ENCODE data around the gene P3H1.

P3H1 gene

GRCh38 chr1:42743317-42744147 is 23.3 kb downstream of the P3H1 start:
- peak; percentile 52 for DNase-seq

DNA sequence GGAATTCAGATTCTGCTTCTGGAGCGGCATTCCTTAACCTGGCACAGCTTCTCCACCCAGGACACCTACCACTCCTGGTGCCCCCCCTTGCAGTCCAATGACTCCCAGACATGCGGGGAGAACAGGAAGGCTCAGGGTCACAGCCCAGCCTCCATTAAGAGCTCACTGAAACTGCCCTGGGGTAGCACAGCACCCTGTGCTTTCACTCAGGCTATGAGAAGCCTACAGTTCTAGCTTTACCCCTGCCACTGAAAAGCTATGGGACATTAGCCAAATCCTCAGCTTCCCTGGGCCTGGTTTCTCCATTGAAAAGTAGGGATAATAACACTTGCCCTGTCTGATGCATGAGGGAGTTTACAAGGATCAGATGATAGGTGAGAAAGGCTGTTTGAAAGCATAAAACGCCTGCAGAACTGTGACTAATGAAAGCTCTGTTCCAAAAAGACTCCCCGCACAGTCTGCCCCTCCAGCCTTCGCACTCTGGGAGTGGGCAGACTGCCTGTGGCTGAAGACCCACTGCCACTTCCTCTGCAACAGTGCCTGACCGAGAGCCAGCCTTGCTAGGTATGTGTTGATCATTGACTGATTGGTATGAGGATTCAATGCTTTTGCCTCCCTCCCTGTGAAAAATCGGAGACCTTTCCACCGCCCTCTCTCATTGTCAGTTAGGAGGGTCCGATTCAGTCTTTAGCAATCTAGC is 24.1 kb downstream of the P3H1 start:
- no peak for DNase-seq

DNA sequence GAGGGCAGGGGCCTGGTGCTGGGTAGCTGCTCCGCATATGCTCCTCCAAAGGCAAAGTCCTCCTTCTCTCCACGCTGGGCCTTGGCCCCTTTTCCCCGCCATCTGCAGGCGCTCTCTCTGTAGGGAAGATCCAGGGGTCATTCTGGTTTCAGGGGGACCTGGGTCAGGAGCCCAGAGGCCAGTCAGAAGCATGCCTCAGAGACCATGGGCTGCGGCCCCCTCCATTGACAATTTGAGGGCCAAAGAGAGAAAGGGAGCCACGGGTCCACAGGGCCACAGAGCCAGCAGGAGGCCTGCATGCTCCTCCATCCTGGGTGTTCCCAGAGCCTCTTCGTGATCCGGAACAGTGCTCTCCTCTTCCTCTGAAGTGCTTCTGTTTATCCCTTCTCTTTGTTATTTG is 24.7 kb downstream of the P3H1 start:
- no peak for DNase-seq

DNA sequence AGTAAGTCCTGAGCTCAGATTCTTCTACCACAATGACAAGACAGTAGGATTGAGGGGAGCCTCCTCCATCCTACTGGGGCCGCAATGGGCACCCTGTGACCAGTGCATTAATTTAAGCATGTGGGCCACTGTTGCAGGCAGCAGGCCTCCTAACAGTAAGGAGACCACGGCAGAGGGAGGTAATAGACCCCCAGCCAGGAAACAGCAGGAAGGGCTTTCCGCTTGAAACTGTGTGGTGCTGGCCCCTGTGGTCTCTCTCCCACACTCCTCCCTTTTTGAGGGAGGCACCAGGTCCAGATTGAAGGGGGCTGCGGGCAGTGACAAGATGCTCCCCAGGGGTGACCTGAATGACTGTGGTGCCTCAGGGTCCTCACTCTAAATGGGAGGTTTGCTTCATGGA is 25.1 kb downstream of the P3H1 start:
- DNase-seq: no peak

DNA sequence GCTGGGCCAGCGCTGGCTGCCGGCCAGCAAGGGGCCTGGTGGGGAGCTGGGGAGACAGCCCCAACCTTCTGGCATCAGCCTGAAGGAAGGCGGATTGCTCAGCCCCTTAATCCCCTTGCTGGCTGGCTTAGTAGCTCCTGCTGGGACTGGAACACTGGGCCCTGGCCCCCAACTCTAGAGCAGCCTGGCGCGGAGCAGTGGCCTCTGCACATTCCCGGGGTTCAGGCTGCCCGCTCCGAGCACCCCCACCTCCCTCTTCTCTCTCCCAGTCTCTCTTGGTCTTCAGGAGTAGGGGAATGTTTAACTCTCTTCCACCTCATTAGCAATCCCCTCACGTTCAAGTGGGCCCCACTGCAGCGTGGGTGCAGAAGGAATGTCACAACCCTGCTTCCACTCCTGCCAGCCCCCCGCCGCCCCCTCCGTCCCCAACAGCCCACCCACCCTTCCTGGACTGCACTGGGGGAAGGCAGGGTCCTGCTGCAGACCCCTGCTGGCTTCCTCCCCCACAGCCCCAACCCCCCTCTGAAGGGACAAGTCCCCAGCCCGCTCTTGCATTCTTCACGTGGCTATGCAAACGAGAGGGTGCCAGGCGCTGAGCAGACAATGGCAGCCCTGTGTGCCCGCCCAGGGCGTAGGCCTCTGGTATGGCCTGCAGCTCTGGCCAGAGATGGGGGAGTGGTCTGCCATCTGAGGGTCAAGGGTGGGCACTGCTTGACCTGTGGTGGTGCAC is 25.8 kb downstream of the P3H1 start:
- DNase-seq: no peak

GRCh38 chr1:42739753-42740700 is 26.8 kb downstream of the P3H1 start, which contains the start of gene CLDN19:
Gene CLDN19, minus strand, starts transcription at chr1:42740236. Its CDS starts 173 bp downstream, at chr1:42740063.
- no peak for DNase-seq

DNA sequence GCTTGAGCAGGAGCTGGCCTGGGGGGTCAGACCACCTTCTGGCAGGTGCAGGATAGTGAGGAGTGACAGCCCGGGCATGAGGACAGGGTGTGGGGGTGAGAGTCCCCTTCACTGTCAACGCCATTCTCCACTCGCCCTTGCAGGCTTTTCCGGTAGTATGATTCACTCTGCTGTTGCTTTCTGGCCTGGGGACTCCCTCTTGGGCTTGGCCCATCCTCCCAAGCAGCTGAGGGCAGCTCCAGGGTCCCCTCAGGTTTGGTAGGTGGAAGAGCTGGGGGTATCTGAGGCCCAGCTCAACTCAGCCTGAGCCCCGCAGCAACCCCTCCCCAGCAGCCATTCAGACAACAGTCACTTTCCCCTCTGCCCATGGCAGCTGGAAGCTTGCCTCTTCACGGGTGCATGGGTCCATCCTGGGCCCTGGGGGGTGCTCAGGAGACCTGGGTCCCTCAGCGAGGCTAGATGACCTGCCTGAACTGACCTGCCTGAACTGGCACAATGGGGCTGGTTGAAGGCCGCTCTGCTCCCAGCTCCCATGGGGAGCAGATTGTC is 28.1 kb downstream of the P3H1 start:
- no peak for DNase-seq

DNA sequence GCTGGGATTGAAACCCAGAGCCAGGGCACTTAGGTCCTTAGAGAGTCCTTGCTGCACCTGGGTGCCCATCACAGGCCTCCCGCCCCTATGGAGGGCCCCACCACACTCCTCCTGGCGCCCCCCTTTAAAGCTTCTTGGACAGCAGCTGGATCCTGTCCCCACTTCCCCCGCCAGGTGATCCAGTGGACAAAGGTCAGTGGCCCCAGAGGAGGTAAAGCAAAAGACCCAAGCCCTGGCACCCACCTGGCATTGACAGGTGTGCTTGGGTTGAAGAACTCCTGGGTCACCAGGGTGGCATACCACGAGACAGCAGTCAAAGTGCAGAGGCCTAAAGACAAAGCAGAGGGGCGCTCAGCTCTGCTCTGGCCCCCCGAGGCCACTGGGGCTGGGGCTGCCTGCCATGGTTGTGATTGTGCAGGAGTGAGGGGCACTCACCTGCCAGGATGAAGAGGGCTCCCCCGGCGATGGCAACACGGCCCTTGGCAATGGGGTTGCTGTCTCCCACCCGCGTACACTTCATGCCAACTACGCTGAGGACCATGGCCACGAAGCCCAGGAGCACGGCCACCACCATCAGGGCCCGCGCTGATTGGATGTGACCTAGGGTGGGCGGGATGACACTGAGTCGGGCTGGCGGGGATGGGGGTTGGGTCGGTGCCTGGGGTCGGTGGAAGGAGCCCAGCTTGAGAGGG is 28.7 kb downstream of the P3H1 start:
- DNase-seq: no peak

DNA sequence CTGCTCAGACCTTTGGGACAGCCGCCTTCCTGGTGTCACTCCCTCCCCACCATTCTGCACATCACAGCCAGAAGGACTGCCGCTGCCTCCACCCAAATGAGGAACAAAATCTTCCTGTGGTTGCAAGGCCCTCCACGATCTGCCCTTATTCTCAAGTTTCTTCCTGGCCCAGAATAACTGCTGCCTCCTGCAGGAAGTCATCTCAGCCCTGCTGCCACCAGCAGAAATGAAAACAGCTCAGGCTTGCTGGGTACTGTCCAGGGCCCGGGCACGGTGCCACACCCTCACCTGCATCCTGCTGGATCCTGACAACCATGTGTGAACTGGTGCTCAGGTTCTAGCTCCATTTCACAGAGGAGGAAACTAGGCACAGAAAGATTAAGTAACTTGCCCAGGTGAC is 29.6 kb downstream of the P3H1 start:
- DNase-seq: no peak

GRCh38 chr1:42736571-42737200 is 30.1 kb downstream of the P3H1 start:
- DNase-seq: no peak

GRCh38 chr1:42736152-42736551 is 30.7 kb downstream of the P3H1 start:
- peak; percentile 3 for DNase-seq

DNA sequence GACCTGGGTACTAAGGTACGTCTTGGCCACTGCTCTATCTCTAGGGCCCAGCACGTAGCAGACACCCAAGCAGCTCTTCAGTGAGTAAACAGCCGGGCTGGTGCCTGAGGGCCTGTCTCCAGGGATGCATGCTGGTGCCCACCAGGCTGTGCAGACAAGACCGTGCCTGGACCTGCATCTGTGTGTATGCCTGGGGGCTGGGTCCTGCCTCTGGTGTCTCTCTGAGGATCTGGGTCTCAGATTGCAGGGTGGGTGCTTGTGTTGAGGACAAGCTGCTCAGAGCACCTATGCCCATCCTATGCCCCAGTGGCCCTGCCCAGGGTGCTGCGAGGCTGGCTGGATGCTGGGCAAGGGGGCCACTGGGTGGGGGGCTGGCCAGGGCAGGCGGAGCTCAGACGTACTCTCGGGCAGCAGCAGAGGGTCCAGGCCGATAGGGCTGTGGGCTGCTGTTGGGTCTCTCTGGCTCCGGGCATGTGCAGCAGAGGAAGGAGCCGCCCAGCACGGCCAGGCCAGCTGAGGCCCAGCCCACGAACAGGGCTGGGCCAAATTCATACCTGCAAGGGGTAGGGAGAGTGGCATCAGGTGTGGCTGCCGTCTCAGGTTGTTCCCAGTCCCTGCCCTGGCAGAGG is 31.2 kb downstream of the P3H1 start:
- DNase-seq: peak; percentile 85

DNA sequence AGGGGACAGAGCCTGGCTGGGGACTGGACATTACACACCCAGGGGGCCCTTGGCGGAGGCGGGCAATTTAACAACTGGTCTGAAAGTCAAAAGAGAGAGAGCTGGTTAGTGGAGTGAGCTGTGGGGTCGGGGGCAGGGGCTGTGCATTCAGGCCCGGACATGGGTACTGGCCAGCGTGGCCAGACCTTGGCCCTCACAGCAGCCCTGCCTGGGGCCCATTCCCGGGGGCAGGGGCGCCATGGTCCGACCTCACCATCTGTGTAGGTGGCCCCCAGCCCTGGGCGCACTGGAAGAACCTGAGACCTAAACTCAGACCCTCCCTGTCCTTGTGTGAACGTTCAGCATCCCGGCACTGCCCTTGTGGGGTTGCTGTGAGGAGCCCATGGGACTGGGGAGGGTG is 31.8 kb downstream of the P3H1 start:
- no peak for DNase-seq

DNA sequence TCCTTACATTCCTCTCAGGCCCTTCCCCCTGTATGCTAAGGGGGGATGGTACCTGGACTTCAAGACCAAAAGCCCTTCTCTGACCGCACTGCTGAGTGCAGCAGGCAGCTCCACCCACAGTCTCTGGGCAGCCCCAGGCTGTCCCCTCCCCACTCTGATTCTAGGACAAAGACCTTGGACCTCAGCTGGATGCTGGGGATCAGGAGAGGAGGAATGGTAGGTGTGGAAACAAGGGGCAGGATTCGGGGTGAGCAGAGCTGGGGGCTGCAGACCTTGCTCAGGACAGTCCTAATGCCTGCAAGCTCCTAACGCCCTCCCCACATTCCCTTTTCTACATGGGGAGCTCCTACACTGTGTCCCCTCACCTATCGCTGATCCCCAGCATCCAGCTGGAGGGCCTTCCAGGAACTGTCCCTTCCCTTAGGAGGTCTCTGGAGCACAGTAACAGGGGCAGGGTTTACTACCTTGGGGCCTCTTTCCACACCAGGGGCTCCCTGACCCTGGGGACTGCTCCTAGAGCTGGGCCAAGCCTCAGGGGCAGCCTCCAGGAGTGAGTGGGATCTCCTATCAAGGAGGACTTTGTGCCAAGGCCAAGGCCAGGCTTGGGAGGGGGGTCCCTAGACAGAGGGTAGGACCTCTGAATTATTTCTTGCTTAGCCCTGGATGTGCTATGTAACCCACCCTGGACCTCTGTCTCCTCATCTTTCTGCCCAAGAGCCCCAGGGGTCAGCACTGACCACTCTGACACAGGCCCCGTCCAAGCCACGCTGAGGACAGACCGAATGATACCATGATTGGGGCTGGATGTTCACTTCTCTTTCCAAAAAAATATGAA is 32.4 kb downstream of the P3H1 start:
- DNase-seq: no peak

- DNase-seq: no peak
Observed at GRCh38 chr1:42733415-42734200, 33.2 kb downstream of the P3H1 start.

- no peak for DNase-seq
Observed at GRCh38 chr1:42732126-42732680, 34.6 kb downstream of the P3H1 start.

- DNase-seq: no peak
Observed at GRCh38 chr1:42731585-42731984, 35.2 kb downstream of the P3H1 start.

DNA sequence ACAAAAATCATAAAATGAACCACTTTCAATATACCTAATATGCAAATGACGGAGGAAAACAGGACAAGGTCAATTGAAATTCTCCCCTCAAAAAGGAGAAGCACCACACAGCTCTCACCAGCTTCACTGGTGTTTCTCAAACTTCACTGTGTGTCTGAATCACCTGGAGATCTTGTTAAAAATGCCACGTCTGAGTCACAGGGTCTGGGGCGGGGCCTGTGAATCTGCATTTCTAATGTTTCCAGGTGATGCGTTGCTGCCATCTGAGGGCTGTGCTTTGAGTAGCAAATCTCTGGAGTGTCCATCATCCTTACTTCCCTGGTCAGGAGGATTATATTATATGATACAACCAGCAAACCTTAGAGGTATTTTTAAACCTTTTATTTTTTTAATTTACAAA is 35.8 kb downstream of the P3H1 start:
- DNase-seq: no peak

Data from NCI-H2171 (cell line).